ENCODE data around the gene VEGFD.

DNA sequence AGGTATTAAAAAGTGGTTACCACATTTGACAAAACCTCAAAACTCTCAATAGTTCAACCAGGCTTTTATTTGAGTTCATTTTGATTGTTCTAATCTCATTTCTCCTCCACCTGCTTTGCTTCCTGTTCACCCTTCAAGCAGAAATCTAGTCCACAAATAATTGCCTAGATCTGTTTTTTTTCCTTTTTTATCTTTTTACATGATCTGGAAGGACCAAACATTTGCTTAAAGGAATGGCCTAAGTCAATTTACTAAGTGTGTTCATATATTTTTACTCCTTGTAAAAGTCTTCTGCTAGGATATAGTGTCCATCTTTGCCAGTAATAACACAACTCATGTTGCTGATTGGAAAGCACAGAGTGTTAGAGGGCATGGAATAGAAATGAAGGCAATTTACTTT is 26.2 kb upstream of the VEGFD start:
- no peak for TF ChIP-seq CTCF (IDR thresholded peaks at IDR 0.05; ENCODE audit: extremely low read depth in 1 of 2, insufficient read depth in 1 of 2, low read depth in 1 of 2, low read length in 2 of 2)
- no peak for TF ChIP-seq EZH2 (IDR thresholded peaks at IDR 0.05; ENCODE audit: borderline replicate concordance, low read depth, low read length, severe bottlenecking)
- TF ChIP-seq POLR2AphosphoS5 (IDR thresholded peaks at IDR 0.05; ENCODE audit: insufficient read depth, low read depth, low read length) = no peak
- no peak for TF ChIP-seq JUN (IDR thresholded peaks at IDR 0.05; ENCODE audit: borderline replicate concordance, insufficient read depth, insufficient read length, low read depth)
- TF ChIP-seq, protein P1, sequence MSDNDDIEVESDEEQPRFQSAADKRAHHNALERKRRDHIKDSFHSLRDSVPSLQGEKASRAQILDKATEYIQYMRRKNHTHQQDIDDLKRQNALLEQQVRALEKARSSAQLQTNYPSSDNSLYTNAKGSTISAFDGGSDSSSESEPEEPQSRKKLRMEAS (IDR thresholded peaks at IDR 0.05; ENCODE audit: insufficient read depth, insufficient read length) = no peak
